ENCODE measurements around the gene MTFMT.

DNA sequence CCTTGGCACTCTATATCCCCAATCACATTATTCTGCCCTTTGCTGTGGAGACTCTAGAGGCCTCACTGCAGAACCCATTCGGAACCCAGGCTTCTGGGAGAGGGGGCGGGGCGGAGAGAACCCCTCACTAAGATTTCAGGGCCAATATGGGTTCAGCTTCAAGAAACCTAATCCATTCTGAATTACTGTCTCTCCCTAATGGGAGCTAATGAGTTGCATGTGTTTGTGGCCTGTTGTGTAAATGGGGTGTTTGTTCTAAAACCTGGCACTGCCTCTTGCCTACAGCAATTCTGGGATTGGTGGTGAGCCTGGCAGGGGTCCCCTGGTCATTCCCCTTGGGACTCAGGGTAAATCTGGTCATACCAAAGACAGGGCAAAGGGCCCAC, 39.0 kb upstream of the MTFMT start:
- TF ChIP-seq, protein P1, sequence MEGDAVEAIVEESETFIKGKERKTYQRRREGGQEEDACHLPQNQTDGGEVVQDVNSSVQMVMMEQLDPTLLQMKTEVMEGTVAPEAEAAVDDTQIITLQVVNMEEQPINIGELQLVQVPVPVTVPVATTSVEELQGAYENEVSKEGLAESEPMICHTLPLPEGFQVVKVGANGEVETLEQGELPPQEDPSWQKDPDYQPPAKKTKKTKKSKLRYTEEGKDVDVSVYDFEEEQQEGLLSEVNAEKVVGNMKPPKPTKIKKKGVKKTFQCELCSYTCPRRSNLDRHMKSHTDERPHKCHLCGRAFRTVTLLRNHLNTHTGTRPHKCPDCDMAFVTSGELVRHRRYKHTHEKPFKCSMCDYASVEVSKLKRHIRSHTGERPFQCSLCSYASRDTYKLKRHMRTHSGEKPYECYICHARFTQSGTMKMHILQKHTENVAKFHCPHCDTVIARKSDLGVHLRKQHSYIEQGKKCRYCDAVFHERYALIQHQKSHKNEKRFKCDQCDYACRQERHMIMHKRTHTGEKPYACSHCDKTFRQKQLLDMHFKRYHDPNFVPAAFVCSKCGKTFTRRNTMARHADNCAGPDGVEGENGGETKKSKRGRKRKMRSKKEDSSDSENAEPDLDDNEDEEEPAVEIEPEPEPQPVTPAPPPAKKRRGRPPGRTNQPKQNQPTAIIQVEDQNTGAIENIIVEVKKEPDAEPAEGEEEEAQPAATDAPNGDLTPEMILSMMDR (IDR thresholded peaks at IDR 0.05): no peak
- no peak for TF ChIP-seq EZH2 (IDR thresholded peaks at IDR 0.05)
